ENCODE results near the gene CAMK2D.

Gene CAMK2D

DNA sequence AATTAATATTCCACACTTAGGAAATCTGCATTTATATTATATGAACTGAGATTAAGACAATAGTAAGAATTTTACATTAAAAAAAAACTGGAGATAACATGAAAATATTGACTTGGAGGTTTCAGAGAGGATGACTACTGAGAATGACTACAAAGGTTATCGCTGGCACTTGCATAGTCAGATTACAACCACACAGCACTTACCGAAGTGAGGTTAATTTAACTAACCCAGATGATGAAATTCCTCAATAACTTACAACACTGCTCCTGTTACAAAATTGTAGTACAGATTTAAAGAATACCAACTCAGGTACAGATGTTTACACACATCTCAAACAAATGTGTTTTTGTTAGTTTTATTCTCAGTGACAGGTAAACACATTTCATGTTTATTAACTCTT is 283.5 kb downstream of the CAMK2D start (continued):
- TF ChIP-seq, protein P1, sequence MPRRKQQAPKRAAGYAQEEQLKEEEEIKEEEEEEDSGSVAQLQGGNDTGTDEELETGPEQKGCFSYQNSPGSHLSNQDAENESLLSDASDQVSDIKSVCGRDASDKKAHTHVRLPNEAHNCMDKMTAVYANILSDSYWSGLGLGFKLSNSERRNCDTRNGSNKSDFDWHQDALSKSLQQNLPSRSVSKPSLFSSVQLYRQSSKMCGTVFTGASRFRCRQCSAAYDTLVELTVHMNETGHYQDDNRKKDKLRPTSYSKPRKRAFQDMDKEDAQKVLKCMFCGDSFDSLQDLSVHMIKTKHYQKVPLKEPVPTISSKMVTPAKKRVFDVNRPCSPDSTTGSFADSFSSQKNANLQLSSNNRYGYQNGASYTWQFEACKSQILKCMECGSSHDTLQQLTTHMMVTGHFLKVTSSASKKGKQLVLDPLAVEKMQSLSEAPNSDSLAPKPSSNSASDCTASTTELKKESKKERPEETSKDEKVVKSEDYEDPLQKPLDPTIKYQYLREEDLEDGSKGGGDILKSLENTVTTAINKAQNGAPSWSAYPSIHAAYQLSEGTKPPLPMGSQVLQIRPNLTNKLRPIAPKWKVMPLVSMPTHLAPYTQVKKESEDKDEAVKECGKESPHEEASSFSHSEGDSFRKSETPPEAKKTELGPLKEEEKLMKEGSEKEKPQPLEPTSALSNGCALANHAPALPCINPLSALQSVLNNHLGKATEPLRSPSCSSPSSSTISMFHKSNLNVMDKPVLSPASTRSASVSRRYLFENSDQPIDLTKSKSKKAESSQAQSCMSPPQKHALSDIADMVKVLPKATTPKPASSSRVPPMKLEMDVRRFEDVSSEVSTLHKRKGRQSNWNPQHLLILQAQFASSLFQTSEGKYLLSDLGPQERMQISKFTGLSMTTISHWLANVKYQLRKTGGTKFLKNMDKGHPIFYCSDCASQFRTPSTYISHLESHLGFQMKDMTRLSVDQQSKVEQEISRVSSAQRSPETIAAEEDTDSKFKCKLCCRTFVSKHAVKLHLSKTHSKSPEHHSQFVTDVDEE (CRISPR knock-in tag; IDR thresholded peaks at IDR 0.05) = no peak
- TF ChIP-seq TCF4 (CRISPR knock-in tag; IDR thresholded peaks at IDR 0.05; ENCODE audit: borderline replicate concordance) (no peak), RARB (CRISPR knock-in tag; IDR thresholded peaks at IDR 0.05) (no peak)

DNA sequence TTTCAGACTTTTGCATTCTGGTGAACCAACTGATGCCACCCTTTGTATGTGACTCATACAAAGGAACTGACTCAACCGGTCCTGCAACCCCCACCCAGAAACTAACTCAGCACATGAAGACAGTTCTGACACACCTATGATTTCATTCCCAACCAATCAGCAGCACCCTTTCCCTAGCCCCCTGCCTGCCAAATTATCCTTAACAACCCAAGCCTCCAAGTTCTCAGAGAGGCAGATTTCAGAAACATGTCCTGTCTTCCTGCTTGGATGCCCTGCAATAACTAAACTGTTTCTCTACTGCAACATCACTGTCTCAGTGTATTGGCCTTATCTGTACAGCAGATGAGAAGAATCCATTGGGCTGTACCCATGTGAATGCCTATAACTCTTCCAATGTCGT is 284.7 kb downstream of the CAMK2D start:
- ATAC-seq = no peak
- TF ChIP-seq, protein P2, sequence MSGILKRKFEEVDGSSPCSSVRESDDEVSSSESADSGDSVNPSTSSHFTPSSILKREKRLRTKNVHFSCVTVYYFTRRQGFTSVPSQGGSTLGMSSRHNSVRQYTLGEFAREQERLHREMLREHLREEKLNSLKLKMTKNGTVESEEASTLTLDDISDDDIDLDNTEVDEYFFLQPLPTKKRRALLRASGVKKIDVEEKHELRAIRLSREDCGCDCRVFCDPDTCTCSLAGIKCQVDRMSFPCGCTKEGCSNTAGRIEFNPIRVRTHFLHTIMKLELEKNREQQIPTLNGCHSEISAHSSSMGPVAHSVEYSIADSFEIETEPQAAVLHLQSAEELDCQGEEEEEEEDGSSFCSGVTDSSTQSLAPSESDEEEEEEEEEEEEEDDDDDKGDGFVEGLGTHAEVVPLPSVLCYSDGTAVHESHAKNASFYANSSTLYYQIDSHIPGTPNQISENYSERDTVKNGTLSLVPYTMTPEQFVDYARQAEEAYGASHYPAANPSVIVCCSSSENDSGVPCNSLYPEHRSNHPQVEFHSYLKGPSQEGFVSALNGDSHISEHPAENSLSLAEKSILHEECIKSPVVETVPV (CRISPR knock-in tag; IDR thresholded peaks at IDR 0.05) = no peak
- TF ChIP-seq PPARA (CRISPR knock-in tag; IDR thresholded peaks at IDR 0.05; ENCODE audit: borderline replicate concordance) (no peak), ARNTL (CRISPR knock-in tag; IDR thresholded peaks at IDR 0.05; ENCODE audit: borderline replicate concordance, low read depth) (no peak), ZFP30 (CRISPR knock-in tag; IDR thresholded peaks at IDR 0.05) (no peak), ZNF70 (CRISPR knock-in tag; IDR thresholded peaks at IDR 0.05) (no peak), ZNF565 (CRISPR knock-in tag; conservative IDR thresholded peaks at IDR 0.05; ENCODE audit: low read depth) (no peak), ZC3H10 (CRISPR knock-in tag; IDR thresholded peaks at IDR 0.05) (no peak), ISL1 (CRISPR knock-in tag; IDR thresholded peaks at IDR 0.05) (no peak), CSDC2 (CRISPR knock-in tag; IDR thresholded peaks at IDR 0.05) (no peak)
- TF ChIP-seq, protein P1 (CRISPR knock-in tag; IDR thresholded peaks at IDR 0.05) = no peak
- TF ChIP-seq, protein P3, sequence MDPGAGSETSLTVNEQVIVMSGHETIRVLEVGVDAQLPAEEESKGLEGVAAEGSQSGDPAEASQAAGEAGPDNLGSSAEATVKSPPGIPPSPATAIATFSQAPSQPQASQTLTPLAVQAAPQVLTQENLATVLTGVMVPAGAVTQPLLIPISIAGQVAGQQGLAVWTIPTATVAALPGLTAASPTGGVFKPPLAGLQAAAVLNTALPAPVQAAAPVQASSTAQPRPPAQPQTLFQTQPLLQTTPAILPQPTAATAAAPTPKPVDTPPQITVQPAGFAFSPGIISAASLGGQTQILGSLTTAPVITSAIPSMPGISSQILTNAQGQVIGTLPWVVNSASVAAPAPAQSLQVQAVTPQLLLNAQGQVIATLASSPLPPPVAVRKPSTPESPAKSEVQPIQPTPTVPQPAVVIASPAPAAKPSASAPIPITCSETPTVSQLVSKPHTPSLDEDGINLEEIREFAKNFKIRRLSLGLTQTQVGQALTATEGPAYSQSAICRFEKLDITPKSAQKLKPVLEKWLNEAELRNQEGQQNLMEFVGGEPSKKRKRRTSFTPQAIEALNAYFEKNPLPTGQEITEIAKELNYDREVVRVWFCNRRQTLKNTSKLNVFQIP (CRISPR knock-in tag; IDR thresholded peaks at IDR 0.05; ENCODE audit: borderline replicate concordance, low read depth) = no peak

DNA sequence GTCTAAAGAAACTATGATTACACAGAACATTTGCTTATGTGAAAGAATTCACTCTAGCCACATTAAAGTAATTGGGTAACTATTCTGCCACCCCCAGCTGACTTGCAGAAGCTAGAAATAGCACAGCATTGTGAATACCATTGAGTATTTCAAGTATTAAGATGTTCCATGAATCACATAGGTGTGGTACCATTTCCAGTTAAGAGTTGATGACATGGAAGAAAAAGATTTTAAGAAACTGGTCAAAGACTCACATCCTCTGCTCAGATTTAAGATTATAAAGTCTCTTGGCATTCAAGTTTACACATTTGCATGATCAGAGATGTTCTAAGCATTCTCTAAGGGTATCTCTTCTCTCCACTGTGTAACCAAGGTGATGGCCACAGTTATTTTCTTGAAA is 287.5 kb downstream of the CAMK2D start:
- TF ChIP-seq, protein P3 (CRISPR knock-in tag; IDR thresholded peaks at IDR 0.05; ENCODE audit: borderline replicate concordance, low read depth) = no peak
- TF ChIP-seq ARNTL (CRISPR knock-in tag; IDR thresholded peaks at IDR 0.05; ENCODE audit: borderline replicate concordance, low read depth) = no peak
- no peak for TF ChIP-seq ZNF70 (CRISPR knock-in tag; IDR thresholded peaks at IDR 0.05)
- no peak for TF ChIP-seq ZFP30 (CRISPR knock-in tag; IDR thresholded peaks at IDR 0.05)
- no peak for TF ChIP-seq ISL1 (CRISPR knock-in tag; IDR thresholded peaks at IDR 0.05)
- TF ChIP-seq, protein P1 (CRISPR knock-in tag; IDR thresholded peaks at IDR 0.05) = no peak
- no peak for TF ChIP-seq OSR1 (CRISPR knock-in tag; IDR thresholded peaks at IDR 0.05)
- TF ChIP-seq ESRRG (CRISPR knock-in tag; IDR thresholded peaks at IDR 0.05) = no peak
- no peak for TF ChIP-seq ZC3H10 (CRISPR knock-in tag; IDR thresholded peaks at IDR 0.05)
- no peak for TF ChIP-seq ZNF565 (CRISPR knock-in tag; conservative IDR thresholded peaks at IDR 0.05; ENCODE audit: low read depth)
- TF ChIP-seq ZNF8 (CRISPR knock-in tag; IDR thresholded peaks at IDR 0.05) = no peak
- ATAC-seq = no peak
